ENCODE data around the gene MYMK.

GRCh38 chr9:133543772-133544467 lies 19.2 kb upstream of the MYMK start:
- TF ChIP-seq CTCF (conservative IDR thresholded peaks at IDR 0.05; ENCODE audit: low read depth, low read length) (no peak), MXI1 (IDR thresholded peaks at IDR 0.05; ENCODE audit: borderline replicate concordance, low read depth, low read length) (no peak), SMC3 (IDR thresholded peaks at IDR 0.05; ENCODE audit: low read depth, low read length) (no peak), ELK1 (IDR thresholded peaks at IDR 0.05; ENCODE audit: borderline replicate concordance, low read depth, low read length) (no peak), FOS (IDR thresholded peaks at IDR 0.05; ENCODE audit: low read depth, low read length) (no peak), RFX5 (IDR thresholded peaks at IDR 0.05; ENCODE audit: low read depth, low read length) (no peak), POLR2A (IDR thresholded peaks at IDR 0.05; ENCODE audit: low read depth, low read length) (no peak), BHLHE40 (IDR thresholded peaks at IDR 0.05; ENCODE audit: low read depth, low read length) (no peak), MAZ (IDR thresholded peaks at IDR 0.05; ENCODE audit: borderline replicate concordance, low read depth, low read length) (no peak), RAD21 (IDR thresholded peaks at IDR 0.05; ENCODE audit: low read length) (no peak), CEBPB (IDR thresholded peaks at IDR 0.05; ENCODE audit: low read depth, low read length) (no peak)
